GM18868 (cell line): ENCODE data around the gene FAIM.
"Not testable (repeated sequence)": the region's sequence is repeated elsewhere in the genome, so short reads cannot be mapped to it uniquely, and the experiment has no call there.

Experiments
- ATAC-seq: cut with Tn5 transposase; IDR thresholded peaks from one replicate; pipeline ENCODE4 v1.9.1; 2021; ENCODE audit warnings: mild to moderate bottlenecking, moderate library complexity; ENCODE audit not compliant: unreplicated experiment

Gene FAIM

DNA sequence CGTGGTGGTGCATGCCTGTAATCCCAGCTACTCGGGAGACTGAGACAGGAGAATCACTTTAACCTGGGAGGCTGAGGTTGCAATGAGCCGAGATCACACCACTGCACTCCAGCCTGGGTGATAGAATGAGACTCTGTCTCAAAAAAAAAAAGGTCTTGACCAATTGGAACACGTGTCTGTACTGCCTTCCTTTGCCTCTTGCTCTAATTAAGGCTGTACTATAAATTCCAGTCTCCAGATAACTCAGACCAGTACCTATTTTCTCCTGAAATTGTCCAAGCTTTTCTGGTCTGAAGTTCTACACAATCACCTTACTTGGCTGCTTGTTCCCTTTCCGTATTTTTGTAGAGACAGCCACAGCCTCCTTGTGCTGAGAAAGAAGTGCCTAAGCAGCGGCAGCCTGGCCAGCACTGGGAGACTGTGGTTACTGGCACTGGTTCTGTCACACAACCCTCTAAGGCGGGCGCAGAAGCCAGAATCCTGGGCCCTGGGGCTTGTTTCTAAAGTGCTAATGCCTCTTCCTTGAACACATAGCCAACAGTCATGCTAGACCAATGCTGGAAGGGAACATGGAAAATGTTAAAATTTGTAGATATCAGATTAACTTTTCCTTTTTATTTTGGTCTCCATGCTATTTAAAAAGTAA, 8.3 kb upstream of the FAIM start:
- ATAC-seq: no peak

DNA sequence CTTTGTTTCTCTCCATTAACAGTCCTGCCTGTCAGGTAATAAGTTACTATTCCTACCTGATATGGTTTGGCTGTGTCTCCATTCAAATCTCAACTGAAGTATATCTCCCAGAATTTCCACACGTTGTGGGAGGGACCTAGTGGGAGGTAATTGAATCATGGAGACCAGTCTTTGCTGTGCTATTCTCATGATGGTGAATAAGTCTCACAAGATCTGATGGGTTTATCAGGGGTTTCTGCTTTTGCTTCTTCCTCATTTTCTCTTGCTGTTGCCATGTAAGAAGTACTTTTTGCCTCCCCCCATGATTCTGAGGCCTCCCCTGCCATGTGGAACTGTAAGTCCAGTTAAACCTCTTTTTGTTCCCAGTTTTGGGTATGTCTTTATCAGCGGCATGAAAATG, 6.9 kb upstream of the FAIM start:
- ATAC-seq: not testable (repeated sequence)

DNA sequence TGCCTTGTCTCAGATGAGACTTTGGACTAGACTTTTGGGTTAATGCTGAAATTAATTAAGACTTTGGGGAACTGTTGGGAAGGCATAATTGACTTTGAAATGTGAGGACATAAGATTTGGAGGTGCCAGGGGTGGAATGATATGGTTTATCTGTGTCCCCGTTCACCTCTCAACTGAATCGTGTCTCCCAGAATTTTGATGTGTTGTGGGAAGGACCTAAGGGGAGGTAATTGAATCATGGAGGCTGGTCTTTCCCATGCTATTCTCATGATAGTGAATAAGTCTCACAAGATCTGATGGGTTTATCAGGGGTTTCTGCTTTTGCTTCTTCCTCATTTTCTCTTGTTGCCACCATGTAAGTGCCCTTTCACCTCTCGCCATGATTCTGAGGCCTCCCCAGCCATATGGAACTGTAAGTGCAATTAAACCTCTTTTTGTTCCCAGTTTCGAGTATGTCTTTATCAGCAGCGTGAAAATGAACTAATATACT, 4.4 kb upstream of the FAIM start:
- ATAC-seq: not testable (repeated sequence)

DNA sequence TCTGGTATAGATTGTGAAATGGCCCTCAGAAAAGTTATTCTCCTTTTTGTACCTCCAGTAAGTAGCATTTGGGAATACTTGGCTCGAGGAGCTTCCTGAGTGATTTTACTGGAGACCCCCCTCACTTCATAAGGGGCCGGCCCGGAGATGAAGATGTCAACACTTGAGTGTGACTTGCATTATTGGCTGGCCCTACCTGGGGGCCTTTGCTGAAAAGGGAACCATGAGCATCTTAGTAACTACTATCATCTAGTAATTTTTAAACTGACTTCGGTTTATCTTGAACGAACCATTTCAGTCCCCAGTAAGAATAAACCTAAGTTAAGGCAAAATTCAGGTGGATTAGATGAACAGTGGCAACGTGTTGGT, 1.3 kb downstream of the FAIM start:
- ATAC-seq: no peak

DNA sequence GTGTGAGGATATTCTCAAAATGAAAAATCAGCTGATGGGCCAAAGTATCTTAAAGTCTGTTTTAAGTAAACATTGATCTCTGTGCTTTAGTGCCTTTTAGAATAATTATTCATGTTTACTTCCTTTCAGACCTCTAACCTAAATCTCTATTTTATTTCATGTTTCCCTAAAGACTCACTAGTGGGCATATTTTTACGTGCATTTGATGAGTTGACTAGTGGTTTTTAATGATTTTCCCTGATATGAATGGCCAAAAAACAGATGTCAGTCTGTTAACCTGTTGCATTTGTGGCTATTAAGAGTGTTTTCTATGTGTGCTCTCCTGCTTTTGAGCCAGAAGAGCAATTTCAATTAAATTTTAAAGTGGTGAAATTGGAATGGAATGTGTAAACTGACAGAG, 6.9 kb downstream of the FAIM start:
- ATAC-seq: no peak

DNA sequence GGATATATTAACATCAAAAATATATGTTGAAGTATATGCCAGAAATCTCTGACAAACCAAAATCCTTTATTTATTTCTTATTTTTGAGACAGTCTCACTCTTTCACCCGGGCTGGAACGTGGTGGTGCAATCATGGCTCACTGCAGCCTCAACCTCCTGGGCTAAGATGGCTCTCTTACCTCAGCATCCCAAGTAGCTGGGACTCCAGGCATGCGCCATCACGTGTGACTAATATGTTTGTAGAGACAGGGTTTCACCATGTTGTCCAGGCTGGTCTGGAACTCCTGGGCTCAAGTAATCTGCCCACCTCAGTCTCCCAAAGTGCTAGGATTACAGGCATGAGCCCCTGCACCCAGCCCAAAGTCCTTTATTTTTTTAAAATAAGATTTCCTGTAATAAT, 11.9 kb downstream of the FAIM start:
- ATAC-seq: no peak

DNA sequence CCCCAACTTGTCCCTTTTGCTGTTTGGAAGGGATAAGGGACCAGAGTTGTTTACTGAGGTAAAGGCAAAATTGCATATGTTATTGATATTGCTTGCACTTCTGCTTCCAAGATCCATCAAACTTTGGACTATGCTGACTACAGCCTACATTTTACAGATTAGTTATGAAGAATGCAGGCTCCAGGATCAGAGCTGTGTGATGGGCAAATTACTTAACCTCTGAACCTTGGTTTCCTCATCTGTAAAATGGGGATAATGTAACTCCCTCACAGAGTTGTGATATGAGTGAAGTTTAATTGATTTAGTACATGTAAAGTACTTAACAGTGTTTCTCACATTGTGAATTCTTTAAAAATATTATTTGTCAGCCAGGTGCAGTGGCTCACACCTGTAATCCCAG, 15.9 kb downstream of the FAIM start:
- no peak for ATAC-seq

DNA sequence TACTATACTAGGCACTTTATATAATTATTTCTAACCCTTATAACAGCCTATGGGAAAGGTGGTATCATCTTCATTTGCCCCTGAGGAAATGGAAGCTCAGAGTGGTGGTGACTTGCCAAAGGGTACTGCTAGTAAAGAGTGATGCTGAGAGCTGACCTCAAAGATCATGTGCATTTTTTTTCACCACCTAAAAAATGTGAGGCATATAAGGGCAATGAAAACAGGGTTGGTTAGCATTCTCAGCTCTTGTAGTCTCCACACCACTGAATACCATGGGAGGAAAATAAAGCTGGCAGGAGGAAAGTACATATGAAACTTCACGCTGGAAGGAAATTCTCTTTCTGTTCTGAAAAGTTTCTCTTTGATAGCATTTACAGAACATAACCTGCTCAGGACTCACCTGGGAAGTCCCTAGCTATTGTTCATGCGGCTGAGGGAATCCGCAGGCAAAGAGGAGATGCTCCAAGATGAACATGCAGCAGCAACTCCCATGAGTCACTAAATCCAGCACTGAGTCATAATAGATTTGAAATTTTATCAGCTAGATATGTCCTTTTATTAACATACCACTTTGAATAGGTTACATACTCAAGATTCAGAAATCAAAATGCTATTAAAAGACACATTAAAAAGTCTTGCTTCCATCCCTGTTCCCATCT, 17.3 kb downstream of the FAIM start:
- ATAC-seq: no peak

DNA sequence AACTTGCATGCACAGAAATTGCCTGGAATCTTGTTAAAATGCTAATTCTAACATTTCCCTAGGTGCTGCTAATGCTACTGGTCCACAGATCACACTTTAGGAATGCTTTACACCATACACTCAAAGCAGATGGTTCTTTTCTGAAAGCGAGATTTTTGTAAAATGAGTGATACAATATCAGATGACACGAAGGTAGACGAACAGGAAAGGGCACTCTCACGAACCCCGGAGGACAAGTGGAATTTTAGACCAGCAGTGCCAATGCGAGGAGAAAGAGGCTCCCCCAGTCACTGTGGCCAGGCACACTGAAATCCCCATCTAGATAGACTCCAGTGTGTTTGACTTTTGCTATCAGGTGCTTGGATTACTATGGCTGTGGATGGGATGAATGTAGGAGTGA, 21.0 kb downstream of the FAIM start:
- no peak for ATAC-seq

DNA sequence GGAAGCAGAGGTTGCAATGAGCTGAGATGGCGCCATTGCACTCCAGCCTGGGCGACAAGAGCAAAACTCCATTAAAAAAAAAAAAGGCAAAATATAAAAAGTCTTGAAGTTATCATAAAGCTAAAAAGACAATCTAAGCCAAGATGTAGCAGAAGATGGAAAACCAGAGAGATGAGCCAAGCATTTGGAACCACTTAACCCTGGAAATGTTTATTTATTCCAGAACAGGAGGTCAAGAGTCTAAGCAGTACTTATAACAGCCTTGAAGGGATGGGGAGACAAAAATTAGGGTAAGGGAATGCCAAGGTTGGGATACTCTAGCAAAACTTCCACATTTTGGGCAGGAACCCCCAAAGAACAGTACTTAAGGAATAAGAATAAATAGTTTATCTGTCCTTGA, 30.1 kb downstream of the FAIM start:
- no peak for ATAC-seq

DNA sequence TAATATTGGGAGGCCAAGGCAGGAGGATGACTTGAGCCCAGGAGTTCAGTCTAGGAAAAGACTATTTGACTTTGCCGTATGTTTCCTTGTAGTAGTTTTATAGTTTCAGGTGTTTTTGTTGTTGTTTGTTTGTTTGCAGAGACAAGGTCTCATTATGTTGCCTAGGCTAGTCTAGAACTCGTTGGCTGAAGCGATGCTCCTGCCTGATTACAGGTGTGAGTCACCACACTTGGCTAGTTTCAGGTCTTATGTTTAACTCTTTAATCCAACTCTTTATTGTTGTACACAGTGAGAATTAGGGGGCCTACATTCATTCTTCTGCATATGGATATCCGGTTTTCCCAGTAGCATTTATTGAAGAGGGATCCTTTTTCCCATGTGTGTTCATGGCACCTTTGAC, 32.0 kb downstream of the FAIM start:
- no peak for ATAC-seq

DNA sequence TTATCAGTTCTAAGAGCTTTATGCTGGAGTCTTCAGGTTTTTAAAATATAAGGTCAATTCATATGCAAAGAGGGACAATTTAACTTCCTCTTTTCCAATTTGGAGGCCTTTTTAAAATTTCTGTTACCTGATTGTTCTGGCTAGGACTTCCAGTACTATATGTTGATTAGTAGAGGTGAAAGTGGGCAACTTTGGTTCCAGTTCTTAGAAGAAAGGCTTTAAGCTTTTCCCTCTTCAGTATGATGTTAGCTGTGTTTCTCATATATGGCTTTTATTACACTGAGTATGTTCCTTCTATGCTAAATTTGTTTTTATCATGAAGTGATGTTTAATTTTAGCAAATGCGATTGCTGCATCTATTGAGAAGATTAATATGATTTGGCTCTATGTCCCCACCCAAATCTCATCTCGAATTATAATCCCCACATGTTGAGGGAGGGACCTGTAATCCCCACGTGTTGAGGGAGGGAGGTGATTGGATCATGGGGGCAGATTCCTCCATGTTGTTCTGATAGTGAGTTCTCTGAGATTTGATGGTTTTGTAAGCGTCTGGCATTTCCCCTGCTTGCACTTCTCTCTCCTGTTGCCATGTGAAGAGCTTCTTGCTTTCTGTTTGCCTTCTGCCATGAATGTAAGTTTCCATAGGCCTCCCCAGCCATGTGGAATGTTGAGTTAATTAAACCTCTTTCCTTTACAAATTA, 33.8 kb downstream of the FAIM start:
- no peak for ATAC-seq

DNA sequence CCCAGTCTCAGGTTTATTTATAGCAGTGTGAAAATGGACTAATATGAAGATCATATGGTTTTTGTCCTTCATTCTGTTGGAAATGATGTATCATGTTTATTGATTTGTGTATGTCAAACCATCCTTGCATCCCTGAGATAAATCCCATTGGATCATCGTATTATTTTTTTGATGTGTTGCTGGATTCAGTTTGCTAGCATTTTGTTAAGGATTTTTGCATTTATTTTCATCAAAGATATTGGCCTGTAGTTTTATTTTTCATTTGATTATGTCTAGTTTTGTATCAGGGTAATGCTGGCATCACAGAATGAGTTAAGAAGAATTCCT, 34.3 kb downstream of the FAIM start:
- ATAC-seq: no peak

DNA sequence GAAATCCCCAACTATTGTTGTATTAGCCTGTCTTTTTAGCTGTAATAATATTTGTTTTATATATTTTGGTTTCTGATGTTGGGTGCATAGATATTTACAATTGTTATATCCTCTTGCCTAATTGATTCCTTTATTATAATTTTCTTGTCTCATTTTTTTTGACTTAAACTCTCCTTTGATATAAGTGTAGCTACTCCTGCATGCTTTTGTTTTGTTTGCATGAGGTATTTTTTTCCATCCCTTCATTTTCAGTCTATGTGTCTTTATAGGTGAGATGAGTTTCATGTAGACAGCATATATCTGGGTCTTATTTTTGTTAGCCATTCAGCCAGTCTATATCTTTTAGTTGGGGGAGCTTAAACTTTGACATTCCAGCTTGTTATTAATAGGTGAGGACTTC, 37.4 kb downstream of the FAIM start:
- ATAC-seq: no peak

DNA sequence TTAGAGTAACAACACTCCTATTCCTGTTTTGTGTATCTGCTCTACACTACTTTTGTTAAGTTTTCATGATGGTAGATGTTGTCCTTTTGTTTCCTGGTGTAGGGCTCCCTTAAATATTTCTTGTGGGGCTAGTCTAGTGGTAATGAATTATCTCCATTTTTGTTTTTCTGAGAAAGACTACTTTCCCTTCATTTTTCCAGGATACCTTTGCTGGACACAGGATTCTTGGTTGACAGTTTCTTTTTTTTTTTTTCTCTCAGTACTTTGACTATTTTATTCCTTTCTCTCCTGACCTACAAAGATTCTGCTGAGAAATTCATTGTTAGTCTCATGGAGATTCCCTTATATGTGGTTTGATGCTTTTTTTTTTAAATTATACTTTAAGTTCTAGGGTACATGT, 37.9 kb downstream of the FAIM start:
- no peak for ATAC-seq

DNA sequence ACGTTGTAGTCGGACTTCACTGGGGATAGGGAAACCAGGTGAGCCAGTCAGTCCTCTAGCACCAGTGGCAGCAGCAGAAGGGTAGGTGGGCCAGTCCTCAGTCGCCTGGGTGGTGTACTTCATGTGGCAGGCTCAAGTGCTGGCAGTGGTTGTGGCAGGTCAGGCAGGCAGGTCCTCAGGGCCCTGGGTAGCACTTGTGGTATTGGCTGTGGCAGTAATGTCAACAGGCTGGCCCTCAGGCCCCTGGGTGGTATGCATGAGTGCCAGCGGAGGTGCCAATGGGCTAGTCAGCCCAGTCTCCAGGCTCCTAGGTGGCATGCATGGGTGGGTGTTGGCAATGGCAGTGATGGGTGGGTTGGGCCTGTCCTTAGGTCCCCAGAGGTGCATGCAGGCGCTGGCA, 40.6 kb downstream of the FAIM start:
- ATAC-seq: no peak

DNA sequence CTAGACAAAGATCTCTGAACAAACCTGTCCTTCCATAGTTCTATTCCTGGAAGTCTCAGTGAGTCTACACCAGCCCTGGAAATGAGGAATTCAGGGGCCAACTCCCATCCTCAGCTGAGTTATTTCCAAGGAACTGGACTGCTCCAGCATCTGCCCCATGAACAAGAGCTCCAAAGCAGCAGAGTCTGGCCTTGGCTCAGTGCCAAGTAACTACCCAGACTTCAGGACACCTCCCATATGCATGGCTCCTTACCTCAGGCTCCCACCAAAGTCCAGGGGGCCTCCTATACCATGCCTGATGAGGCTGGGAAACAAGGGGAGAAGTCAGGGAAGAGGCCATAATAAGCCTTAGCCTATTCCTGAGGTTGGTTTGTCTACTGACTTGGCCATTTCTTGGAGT, 45.0 kb downstream of the FAIM start:
- ATAC-seq: no peak

DNA sequence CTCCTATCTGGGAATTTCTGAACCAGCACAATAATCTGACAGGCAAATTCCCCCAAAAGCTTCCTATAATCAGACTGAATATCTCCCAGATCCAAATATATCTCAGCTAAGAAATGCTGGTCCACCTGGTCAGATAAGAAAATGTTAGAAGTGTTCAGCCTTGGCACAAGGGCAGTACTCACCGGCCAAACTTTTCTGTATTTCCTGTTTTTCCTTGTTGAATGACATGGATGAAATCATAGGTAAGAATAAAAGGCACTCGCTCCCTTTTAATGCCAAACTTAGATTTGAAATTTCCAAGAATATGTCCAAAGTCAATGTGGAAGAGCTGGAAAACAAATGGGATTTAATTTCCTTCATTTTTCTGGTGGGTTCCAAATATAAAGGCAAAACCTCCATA, 48.9 kb downstream of the FAIM start:
- ATAC-seq: no peak

DNA sequence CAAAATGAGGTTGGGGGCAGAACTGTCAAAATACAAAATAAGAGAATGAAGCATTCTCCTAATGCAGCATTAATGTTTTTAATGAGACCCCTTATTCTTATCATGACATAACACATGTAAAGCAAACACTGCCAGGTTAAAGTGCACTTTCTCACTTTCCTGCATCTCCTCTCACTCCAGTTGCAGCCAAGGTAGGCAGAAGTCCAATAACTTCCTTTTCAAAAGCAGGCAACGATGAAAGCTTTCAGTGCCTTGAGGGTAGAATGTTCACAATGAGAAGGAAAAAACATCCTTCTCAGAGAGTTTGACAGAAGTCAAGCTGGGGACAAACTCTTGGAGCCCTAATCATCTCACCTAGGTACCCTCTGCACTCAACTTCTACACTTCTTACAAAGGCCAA, 59.5 kb downstream of the FAIM start:
- ATAC-seq: no peak

DNA sequence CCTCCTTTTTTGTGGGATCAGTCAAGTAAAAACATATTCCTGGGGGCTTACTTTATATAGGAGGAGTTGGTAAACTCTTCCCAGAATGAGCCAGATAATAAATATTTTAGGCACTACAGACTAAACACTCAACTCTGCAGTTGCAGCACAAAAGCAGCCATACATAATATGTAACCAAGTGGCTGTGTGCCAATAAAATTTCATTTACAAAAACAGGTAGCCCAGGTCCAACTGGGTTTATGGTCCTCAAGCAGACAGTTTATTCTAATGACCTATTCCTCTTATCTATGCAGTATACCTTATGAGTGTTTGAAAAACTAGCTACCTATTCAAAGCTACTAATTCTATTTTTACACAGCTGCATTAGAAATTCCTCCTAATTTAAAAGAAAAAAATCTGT, 61.8 kb downstream of the FAIM start:
- ATAC-seq: no peak

DNA sequence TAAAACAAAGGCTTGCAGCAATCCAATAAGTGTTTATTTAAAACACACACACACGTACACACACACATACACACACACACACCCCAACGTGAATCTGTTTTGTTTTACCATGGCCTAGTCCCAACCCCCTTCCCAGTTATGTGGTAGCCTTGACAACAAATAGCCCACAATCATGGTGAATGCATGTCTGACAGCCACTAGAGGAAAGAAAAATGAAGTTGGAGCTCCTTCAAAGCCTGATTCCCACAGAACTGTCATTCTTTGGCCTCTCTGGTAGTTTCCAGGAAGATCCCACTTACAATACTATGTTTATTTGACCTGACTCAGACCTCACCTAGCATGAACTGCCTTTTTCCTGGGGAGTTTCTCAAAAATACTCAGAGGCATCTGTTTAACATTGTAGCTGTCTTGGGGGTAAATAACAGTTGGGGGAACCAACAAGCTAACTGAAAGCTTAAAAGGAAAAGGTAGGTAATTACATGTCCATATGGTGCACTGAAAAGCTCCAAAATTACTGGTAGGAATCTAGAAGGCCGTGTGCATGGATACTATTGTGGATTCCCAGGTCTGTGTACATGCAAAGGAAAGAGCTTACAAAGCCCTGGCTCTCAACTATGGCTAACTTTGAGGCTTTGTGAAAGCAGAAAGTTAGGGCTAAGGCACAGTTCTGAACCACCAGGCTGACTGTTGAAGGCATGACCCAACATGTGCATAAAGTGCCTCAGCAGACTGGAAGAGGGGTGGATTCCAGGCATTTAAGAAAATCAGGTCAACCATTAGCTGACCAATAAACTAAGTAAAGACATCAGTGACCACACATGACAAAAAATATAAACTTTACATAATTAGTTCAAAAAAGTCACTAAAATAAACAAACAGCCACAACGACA, 65.3 kb downstream of the FAIM start:
- no peak for ATAC-seq

DNA sequence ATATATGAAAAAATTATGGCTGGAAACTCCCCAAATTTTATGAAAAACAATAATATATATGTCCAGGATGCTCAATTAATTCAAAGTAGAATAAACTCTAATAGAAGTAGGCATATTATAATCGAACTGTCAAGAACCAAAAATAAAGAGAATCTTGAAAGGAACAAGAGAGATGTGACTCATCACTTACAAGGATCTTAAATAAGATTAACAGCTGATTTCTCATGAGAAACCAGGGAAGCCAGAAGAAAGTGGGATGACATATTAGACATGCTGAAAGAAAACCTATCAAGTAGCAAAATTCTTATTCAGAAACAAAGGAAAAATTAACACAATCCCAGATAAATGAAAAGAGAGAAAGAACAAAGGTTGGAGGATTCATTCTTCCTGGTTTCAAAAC, 66.8 kb downstream of the FAIM start:
- no peak for ATAC-seq
